ENCODE data around the gene WDR7. TPM values are rescaled to one million over a fixed set of nuclear protein-coding genes. Genes with fewer than 3 reads are reported as not detected.

Gene WDR7
- total RNA-seq, 2 donors from 2014 or later: 22.3 to 24.0 TPM

- Histone ChIP-seq H3K4me1 (no peaks in the 10 kb centered on the region), H3K27ac (no peak overlapping the region), H3K27me3 (no peaks in the 10 kb centered on the region), H3K4me3 (no peak overlapping the region), H3K9me3 (no peaks in the 10 kb centered on the region), H3K36me3 (no peaks in the 10 kb centered on the region)
- TF ChIP-seq, protein P1, sequence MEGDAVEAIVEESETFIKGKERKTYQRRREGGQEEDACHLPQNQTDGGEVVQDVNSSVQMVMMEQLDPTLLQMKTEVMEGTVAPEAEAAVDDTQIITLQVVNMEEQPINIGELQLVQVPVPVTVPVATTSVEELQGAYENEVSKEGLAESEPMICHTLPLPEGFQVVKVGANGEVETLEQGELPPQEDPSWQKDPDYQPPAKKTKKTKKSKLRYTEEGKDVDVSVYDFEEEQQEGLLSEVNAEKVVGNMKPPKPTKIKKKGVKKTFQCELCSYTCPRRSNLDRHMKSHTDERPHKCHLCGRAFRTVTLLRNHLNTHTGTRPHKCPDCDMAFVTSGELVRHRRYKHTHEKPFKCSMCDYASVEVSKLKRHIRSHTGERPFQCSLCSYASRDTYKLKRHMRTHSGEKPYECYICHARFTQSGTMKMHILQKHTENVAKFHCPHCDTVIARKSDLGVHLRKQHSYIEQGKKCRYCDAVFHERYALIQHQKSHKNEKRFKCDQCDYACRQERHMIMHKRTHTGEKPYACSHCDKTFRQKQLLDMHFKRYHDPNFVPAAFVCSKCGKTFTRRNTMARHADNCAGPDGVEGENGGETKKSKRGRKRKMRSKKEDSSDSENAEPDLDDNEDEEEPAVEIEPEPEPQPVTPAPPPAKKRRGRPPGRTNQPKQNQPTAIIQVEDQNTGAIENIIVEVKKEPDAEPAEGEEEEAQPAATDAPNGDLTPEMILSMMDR (IDR thresholded peaks at IDR 0.05): no peak
- DNase-seq (ENCODE audit: low spot score): no peak
Observed at GRCh38 chr18:56831988-56832387, 180.8 kb downstream of the WDR7 start.

- DNase-seq (ENCODE audit: low spot score): no peak
- no peaks in the 10 kb centered on the region for H3K36me3 ChIP-seq
- H3K9me3 ChIP-seq: no peaks in the 10 kb centered on the region
- no peak overlapping the region for H3K4me3 ChIP-seq
- TF ChIP-seq, protein P1 (IDR thresholded peaks at IDR 0.05): no peak
- no peaks in the 10 kb centered on the region for H3K27me3 ChIP-seq
- no peak overlapping the region for H3K27ac ChIP-seq
- H3K4me1 ChIP-seq: no peaks in the 10 kb centered on the region
Observed at GRCh38 chr18:56835331-56835730, 184.2 kb downstream of the WDR7 start.

DNA sequence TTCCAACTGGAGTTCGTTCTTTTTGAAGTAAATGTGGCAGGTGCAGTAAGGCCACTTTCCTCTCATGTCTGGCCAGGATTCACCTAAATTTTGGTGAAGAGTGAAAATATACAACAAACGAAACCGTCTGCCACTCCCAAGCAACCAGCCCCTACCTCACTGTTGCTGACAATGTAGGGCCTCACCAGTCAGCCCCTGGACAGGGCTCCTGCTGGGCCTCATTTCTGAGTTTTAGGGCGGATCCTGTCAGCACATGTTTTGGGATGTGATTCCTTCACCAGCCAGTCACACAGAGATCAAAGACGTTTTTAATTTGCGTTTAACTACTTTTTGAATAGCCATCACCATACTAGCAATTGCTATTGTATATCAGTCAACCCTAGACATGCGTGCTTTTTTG, 185.0 kb downstream of the WDR7 start:
- Histone ChIP-seq H3K27me3 (no peaks in the 10 kb centered on the region), H3K9me3 (no peaks in the 10 kb centered on the region), H3K4me1 (no peaks in the 10 kb centered on the region), H3K27ac (no peak overlapping the region), H3K4me3 (no peak overlapping the region), H3K36me3 (no peaks in the 10 kb centered on the region)
- TF ChIP-seq, protein P1 (IDR thresholded peaks at IDR 0.05): no peak
- DNase-seq (ENCODE audit: low spot score): no peak

DNA sequence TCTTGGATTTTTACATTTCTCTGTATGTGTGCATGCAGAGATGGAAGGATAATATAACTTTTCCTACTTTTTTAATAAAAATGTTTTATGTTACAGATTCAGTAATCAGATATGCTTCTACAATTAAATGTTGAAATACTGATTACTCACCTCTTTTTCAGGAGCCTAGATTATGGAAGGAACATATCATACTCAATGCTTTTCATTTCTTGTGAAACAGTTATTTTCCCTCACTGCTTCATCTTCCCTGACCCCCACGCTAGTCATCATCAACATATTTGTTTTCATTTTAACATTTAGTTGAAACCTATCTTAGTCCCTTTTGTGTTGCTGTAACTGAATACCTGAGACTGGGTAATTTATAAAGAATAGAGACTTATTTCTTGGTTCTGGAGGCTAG, 190.7 kb downstream of the WDR7 start:
- TF ChIP-seq, protein P1 (IDR thresholded peaks at IDR 0.05): no peak
- no peak for DNase-seq (ENCODE audit: low spot score)
- Histone ChIP-seq H3K36me3 (no peaks in the 10 kb centered on the region), H3K9me3 (no peaks in the 10 kb centered on the region), H3K27ac (no peak overlapping the region), H3K4me3 (no peak overlapping the region), H3K27me3 (no peaks in the 10 kb centered on the region), H3K4me1 (no peaks in the 10 kb centered on the region)

- Histone ChIP-seq H3K9me3 (no peaks in the 10 kb centered on the region), H3K4me1 (no peaks in the 10 kb centered on the region), H3K36me3 (no peaks in the 10 kb centered on the region), H3K27ac (no peak overlapping the region), H3K27me3 (no peaks in the 10 kb centered on the region), H3K4me3 (no peak overlapping the region)
- TF ChIP-seq, protein P1 (IDR thresholded peaks at IDR 0.05): no peak
- DNase-seq (ENCODE audit: low spot score): no peak
Observed at GRCh38 chr18:56843241-56843640, 192.1 kb downstream of the WDR7 start.

DNA sequence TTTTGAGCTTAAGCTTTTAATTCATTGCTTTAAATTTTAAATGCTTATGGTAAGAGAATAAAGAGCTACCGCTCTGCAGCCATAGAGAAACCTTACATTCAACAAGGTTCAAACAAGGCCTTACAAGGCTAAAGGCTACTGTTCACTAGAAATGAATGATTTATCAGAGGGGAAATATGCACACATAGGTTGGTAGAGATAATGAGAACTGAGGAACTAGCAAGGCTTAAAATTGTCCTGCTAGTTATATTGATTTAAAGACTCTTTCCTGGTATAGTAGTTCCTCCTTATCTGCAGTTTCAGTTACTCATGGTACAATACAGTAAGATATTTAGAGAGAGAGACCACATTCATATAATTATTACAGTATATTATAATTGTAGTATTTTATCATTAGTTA, 193.4 kb downstream of the WDR7 start:
- Histone ChIP-seq H3K27me3 (no peaks in the 10 kb centered on the region), H3K9me3 (no peaks in the 10 kb centered on the region), H3K4me1 (no peaks in the 10 kb centered on the region), H3K4me3 (no peak overlapping the region), H3K36me3 (no peaks in the 10 kb centered on the region), H3K27ac (no peak overlapping the region)
- no peak for DNase-seq (ENCODE audit: low spot score)
- TF ChIP-seq, protein P1 (IDR thresholded peaks at IDR 0.05): no peak

Measured in right atrium auricular region (tissue), 2 donors.